Immature natural killer cell (primary cell): ENCODE data around the gene LBR. TPM values are rescaled to one million over a fixed set of nuclear protein-coding genes. Genes with fewer than 3 reads are reported as not detected.
A peak's percentile ranks its signal among the peaks of the same experiment; 100 is the strongest.

ENCODE experiments used
- DNase-seq, 3 donors: peaks; one replicate each; pipeline ENCODE4 v3.0.0; 2022; ENCODE audit warnings: mixed read lengths in 1 of 3
- H3K27ac Mint-ChIP-seq, 6 donors: one replicate each; pipeline ENCODE4 v1.8.0; 2020; ENCODE audit warnings: mixed read lengths in 6 of 6, mild to moderate bottlenecking in 5 of 6, inconsistent platforms in 4 of 6, moderate library complexity in 3 of 6
- H3K27me3 Mint-ChIP-seq, 3 donors: one replicate each; pipeline ENCODE4 v1.8.0; 2020 to 2021; ENCODE audit warnings: low read depth in 3 of 3, mild to moderate bottlenecking in 3 of 3, mixed read lengths in 3 of 3, moderate library complexity in 3 of 3, inconsistent platforms in 1 of 3
- H3K36me3 Mint-ChIP-seq, 3 donors: one replicate each; pipeline ENCODE4 v1.8.0; 2020; ENCODE audit warnings: mixed read lengths in 3 of 3, inconsistent platforms in 2 of 3, mild to moderate bottlenecking in 2 of 3
- H3K4me1 Mint-ChIP-seq, 2 donors: one replicate each; pipeline ENCODE4 v1.8.0; 2020; ENCODE audit warnings: inconsistent platforms in 2 of 2, mild to moderate bottlenecking in 2 of 2, mixed read lengths in 2 of 2, moderate library complexity in 1 of 2
- H3K4me3 Mint-ChIP-seq, 5 donors: one replicate each; pipeline ENCODE4 v1.8.0; 2020; ENCODE audit warnings: mild to moderate bottlenecking in 5 of 5, mixed read lengths in 5 of 5, inconsistent platforms in 3 of 5, moderate library complexity in 3 of 5
- H3K9me3 Mint-ChIP-seq, 6 donors: one replicate each; pipeline ENCODE4 v1.8.0; 2020; ENCODE audit warnings: mild to moderate bottlenecking in 6 of 6, mixed read lengths in 6 of 6, inconsistent platforms in 4 of 6, moderate library complexity in 3 of 6
- polyA plus RNA-seq, 3 donors: library from polyadenylated mRNA; unstranded; fragments of 300-500 nt; fragmentation: Illumina TruSeq; gene quantifications; one replicate each; pipeline ENCODE4 v1.2.3, GENCODE V29; 2021

LBR gene
- polyA plus RNA-seq, 3 donors from 2014 or later = 100.0 to 136 (median 117) TPM

DNA sequence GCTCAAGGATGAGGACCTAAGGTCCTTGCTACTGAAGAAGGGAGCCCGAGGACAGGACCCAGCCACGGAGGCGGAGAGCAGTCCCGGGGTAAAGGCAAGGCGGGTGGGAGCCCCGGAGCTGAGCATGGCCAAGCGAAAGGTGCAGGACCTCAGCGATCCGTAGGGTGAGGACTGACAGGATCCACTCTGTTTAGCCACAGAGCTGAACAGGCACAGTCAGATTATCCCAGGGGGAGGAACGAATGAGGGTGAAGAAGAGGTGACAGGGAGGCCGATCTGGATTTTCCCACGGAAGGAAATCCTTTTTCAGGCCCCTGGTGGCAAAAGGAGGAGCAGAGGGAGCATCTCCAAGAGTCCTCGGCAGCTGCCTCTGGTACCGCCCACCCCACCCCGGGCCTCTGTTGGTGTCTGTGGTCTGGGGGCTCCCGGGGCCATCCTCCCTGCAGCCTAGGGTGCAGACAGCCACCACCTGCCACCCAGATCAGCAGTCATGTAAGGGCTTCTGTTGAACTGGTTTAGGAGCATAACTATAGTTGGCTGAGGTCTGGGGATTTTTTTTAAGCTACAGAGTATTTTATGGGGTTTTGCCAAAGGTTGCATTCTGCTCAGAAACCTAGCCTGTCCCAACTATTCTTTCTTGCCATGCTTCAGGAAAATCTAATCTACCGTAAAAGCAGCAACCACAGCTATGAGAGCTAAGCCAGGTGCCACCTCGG lies 32.3 kb upstream of the LBR start:
- Mint-ChIP-seq H3K36me3 (no peaks in the 10 kb centered on the region), H3K9me3 (no peaks in the 10 kb centered on the region), H3K4me3 (peak overlapping the region; percentile 57 to 76 (median 64)), H3K27me3 (peaks cover 0 to 4% (median 3%) of the 10 kb centered on the region in 3 donors), H3K4me1 (peaks cover 75 to 93% of the 10 kb centered on the region in 2 donors), H3K27ac (peak overlapping the region; percentile 82 to 94 (median 92))
- peak in 2 of 3 donors; percentile 61 to 64 for DNase-seq

DNA sequence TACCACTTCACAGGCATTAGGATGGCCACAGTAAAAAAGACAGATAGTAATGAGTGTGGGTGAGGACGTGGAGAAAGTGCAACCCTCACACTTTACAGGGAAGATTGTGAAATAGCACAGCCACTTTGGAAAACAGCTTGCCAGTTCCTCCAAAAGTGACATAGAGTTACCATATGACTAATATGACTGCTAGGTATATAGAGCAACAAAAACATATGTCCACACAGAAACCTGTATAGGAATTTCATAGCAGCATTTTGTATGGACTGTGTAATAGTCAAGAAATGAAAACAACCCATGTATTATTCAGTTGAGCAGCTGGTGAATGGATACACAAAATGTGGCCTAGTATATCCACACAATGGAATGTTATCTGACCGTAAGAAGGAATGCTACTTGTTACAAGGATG lies 30.4 kb upstream of the LBR start:
- Mint-ChIP-seq H3K27me3 (peaks cover 1 to 3% (median 3%) of the 10 kb centered on the region in 3 donors), H3K9me3 (no peaks in the 10 kb centered on the region), H3K4me1 (peaks cover 75 to 93% of the 10 kb centered on the region in 2 donors), H3K36me3 (no peaks in the 10 kb centered on the region), H3K27ac (peak overlapping the region in 5 of 6 donors; percentile 76 to 94 (median 84)), H3K4me3 (peak overlapping the region in 1 of 5 donors; percentile 7)
- no peak for DNase-seq

DNA sequence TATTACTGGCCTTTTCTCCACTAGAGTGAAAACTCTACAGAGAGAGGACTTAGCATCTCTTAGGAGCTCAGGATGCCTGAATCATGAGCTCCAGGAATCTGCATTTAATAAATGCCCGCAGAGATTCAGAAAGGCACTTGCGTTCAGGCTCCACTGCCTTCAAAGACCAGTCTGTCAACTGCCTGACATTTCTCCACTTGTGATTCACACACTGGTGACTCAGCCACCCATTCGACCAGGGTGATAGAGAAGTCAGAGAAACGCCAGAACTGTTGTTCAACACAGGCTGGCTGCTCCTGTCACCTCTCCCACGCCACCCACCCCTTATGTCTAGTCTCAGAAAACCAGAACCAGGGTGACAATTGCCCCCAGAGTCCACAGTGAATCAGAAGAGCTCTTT lies 26.9 kb upstream of the LBR start:
- H3K36me3 Mint-ChIP-seq = no peaks in the 10 kb centered on the region
- no peaks in the 10 kb centered on the region for H3K9me3 Mint-ChIP-seq
- H3K4me1 Mint-ChIP-seq = peaks cover 65 to 79% of the 10 kb centered on the region in 2 donors
- H3K27ac Mint-ChIP-seq = peak overlapping the region; percentile 94 to 100 (median 99)
- H3K4me3 Mint-ChIP-seq = peak overlapping the region; percentile 57 to 96 (median 81)
- DNase-seq = peak; percentile 81 to 85 (median 83)
- peaks cover under 1 to 3% (median 2%) of the 10 kb centered on the region in 3 donors for H3K27me3 Mint-ChIP-seq

DNA sequence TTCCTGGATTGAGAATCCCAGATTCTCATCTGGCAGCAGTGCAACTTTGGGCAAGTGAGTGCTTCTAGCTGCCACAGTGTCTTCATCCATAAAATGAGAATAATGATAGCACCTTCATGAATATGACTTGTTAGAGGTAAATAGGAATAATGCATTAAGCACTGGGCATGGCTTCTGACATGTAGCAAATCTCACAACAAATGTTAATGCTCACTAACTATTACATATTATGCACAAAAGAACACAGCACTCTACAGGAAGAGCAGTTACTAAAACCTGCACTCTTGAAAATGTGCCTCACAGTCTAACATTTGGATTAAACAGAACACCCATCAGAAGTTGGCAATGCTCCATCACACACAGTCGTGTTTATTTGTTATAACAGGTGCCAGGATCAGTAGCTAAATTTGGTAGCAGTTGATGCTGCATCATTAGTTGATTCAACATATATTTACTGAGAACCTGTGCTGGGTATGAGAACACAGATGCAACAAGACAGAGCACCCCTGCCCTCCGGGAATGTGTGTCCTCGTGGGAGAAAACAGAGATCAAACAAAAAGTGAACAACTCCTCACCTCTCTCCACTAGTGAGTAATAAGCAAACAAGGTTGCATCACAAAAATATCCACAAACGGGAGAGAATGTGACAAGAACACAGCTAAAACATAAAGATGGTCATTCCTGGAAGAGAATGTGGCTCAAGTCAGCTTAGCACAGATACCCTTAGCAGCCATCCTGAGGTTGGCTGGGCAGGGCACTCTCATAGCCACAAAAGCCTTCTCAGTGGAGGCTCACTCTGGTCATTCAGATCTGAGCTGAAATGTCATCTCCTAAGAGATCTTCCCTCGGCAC lies 26.2 kb upstream of the LBR start:
- Mint-ChIP-seq H3K9me3 (no peaks in the 10 kb centered on the region), H3K4me1 (peaks cover 64 to 75% of the 10 kb centered on the region in 2 donors), H3K36me3 (no peaks in the 10 kb centered on the region), H3K4me3 (peak overlapping the region; percentile 57 to 96 (median 81)), H3K27ac (peak overlapping the region; percentile 94 to 100 (median 99)), H3K27me3 (peaks cover 2 to 3% (median 2%) of the 10 kb centered on the region in 3 donors)
- no peak for DNase-seq

DNA sequence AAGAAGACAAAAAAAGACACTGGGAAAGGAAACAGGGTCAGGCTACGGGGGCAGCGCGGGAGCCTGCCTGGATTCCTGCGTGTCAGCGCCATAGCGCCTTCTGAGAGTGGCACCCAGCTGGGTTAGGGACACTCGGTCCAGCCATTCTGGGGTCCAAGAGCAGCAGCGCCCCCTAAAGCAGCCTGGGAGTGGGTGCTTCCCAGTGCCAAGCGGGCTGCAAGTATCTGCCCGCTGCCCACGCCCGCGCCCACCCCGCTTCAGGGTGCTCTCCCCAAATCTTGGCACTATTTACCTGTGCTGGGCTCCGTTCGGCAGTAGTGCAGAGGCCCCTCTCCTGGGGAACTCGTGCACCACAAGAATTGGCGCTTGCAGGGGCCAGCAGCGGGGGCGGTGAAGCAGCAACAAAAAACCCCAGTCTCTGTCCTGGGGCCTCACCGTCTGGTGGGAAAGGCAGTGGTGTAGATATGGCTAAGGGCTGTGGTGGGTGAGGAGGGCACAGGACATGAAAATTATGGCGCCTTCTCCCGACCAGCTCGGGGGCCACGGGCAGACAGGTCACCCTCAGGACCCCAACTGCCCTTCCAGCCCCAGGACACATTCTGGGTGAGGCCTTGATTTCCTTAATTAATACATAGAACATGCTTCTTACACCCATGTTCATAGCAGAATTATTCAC lies 24.1 kb upstream of the LBR start:
- no peak for DNase-seq
- H3K4me3 Mint-ChIP-seq = no peak overlapping the region
- no peaks in the 10 kb centered on the region for H3K9me3 Mint-ChIP-seq
- peak overlapping the region in 3 of 6 donors; percentile 35 to 94 (median 68) for H3K27ac Mint-ChIP-seq
- peaks cover 2 to 4% (median 3%) of the 10 kb centered on the region in 3 donors for H3K27me3 Mint-ChIP-seq
- H3K36me3 Mint-ChIP-seq = no peaks in the 10 kb centered on the region
- peaks cover 68 to 71% of the 10 kb centered on the region in 2 donors for H3K4me1 Mint-ChIP-seq

DNA sequence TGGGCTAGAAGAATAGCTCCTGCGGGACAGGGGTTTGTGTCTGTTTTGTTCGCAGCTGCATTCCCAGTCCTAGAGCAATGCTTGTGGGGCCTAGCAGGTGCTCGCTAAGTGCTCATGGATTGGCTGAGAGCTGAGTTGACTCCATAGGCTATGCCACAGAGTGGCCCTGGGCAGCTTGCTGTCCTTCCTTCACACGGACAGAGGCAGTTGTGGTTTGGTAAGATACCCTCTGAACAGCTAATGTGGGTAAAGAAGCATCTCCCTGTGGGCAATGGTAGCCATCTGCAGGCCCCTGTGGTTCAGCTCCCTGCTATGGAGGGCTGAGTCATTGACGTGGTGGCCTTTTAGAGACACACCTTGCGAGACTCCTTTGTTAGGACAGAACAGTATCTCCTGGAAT lies 23.5 kb upstream of the LBR start:
- no peaks in the 10 kb centered on the region for H3K36me3 Mint-ChIP-seq
- H3K27me3 Mint-ChIP-seq = peaks cover 2 to 4% (median 3%) of the 10 kb centered on the region in 3 donors
- DNase-seq = no peak
- H3K27ac Mint-ChIP-seq = peak overlapping the region in 5 of 6 donors; percentile 47 to 84 (median 83)
- peaks cover 65 to 75% of the 10 kb centered on the region in 2 donors for H3K4me1 Mint-ChIP-seq
- no peaks in the 10 kb centered on the region for H3K9me3 Mint-ChIP-seq
- peak overlapping the region in 1 of 5 donors; percentile 37 for H3K4me3 Mint-ChIP-seq

DNA sequence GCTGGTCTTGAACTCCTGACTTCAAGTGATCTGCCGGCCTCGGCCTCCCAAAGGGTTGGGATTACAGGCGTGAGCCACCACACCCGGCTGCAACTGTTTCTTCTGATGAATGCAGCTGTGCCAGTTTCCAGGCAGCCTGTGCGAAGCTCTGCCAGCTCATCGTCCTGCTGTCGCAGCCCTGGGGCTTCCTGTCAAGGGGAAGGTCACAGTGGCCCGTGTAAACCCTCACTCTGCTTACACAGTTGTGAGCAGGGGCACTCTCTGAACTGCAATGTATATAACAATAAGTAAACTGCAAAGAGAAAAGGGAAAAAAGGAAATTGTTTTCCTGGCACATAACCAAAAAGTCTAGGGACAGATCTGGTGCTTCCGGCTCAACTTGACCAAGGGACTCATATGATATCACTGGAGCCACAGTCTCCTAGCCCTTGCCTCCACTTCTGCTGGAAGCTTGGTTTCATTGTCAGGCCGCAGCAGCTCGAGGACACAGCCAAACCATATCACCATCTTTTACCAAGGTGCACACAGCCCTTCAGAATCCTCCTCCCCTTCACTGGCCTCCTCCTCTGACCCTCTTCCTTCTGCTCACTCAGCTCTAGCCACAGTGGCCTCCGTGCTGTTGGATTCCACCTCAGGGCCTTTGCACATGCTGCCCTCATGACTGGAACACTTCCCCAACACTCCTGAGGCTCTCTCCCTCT lies 22.8 kb upstream of the LBR start:
- H3K9me3 Mint-ChIP-seq = no peaks in the 10 kb centered on the region
- peak overlapping the region in 3 of 5 donors; percentile 28 to 40 (median 37) for H3K4me3 Mint-ChIP-seq
- peak overlapping the region; percentile 47 to 84 (median 72) for H3K27ac Mint-ChIP-seq
- peaks cover 2 to 4% (median 3%) of the 10 kb centered on the region in 3 donors for H3K27me3 Mint-ChIP-seq
- H3K36me3 Mint-ChIP-seq = no peaks in the 10 kb centered on the region
- peaks cover 65 to 76% of the 10 kb centered on the region in 2 donors for H3K4me1 Mint-ChIP-seq
- no peak for DNase-seq

DNA sequence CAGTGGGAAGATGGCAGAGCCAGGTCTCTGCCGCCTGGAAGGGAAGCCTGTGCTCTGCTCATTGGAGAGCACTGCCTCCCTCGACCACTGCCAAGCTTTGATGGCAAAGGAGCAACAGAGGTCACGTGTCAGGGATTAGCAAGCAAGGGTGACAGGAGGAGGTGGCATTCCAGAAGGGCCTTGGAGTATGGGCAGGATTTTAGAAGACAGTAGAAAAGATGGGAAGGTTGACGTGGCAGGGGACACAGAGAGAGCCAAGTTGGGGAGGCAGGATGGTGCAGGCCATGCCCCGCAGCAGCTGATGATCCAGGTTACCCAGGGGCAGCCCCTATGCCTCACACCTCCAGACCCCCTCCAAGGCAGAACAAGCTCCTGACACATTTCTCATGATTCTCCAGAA lies 21.9 kb upstream of the LBR start:
- Mint-ChIP-seq H3K36me3 (no peaks in the 10 kb centered on the region), H3K9me3 (no peaks in the 10 kb centered on the region), H3K4me3 (peak overlapping the region in 4 of 5 donors; percentile 28 to 54 (median 48)), H3K27ac (peak overlapping the region in 5 of 6 donors; percentile 19 to 83 (median 56)), H3K27me3 (peaks cover 5 to 8% (median 7%) of the 10 kb centered on the region in 3 donors), H3K4me1 (peaks cover 65 to 76% of the 10 kb centered on the region in 2 donors)
- no peak for DNase-seq

DNA sequence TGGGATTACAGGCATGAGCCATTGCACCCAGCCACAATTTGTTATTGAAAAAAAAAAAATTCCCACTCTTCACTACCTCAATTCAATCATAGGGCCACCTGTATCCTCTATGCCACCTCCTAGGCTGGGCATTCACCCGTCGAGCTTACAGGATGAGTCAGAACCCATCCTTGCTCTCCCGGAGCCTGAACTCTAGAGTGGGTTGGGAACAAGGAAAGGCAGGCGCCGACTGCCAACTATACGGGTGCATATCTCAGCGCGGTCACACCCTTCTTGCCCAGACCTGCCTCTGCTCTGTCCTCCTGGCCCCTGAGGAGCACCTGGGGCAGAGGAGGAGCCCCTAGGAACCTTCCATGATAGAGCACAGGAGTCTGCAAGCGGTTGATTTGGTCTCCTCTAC lies 21.4 kb upstream of the LBR start:
- Mint-ChIP-seq H3K9me3 (no peaks in the 10 kb centered on the region), H3K4me1 (peaks cover 65 to 76% of the 10 kb centered on the region in 2 donors), H3K4me3 (no peak overlapping the region), H3K27me3 (peaks cover 9 to 10% (median 10%) of the 10 kb centered on the region in 3 donors), H3K36me3 (no peaks in the 10 kb centered on the region), H3K27ac (peak overlapping the region in 3 of 6 donors; percentile 56 to 83 (median 81))
- no peak for DNase-seq

DNA sequence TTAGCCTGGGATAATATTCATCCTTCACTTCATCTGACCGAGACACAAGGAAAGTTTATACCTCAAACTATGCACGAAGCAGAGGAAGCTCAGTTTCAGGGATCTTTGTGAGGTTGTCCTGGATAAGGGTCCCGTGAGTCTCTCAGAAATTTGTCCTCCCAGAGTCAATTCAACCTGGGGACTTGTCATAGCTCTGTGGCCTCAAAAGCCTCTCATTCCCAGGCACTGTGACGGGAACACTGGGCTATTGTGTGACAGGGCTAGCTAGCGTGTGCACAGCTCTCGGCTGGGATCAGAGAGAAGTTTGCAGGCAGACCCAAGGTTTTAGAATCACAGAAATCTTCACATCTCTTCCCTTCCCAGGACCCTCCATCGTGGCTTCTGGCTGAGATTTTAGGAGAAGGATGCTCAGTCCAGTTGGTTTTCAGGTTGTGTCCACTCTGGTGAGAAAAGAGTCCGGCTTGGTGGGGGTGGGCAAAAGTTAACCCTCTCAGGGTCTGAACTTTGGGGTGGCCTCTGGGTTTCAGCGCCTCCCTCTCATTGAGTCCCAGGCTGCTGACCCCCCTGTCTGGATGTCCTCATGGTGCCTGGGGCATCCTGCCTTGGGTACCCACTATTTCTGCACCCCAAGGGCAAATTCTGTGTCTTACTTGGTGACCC lies 20.4 kb upstream of the LBR start:
- H3K27ac Mint-ChIP-seq = peak overlapping the region in 3 of 6 donors; percentile 42 to 74 (median 70)
- peaks cover 64 to 72% of the 10 kb centered on the region in 2 donors for H3K4me1 Mint-ChIP-seq
- H3K9me3 Mint-ChIP-seq = no peaks in the 10 kb centered on the region
- no peak for DNase-seq
- H3K36me3 Mint-ChIP-seq = no peaks in the 10 kb centered on the region
- peaks cover 9 to 13% (median 10%) of the 10 kb centered on the region in 3 donors for H3K27me3 Mint-ChIP-seq
- peak overlapping the region in 1 of 5 donors; percentile 17 for H3K4me3 Mint-ChIP-seq

DNA sequence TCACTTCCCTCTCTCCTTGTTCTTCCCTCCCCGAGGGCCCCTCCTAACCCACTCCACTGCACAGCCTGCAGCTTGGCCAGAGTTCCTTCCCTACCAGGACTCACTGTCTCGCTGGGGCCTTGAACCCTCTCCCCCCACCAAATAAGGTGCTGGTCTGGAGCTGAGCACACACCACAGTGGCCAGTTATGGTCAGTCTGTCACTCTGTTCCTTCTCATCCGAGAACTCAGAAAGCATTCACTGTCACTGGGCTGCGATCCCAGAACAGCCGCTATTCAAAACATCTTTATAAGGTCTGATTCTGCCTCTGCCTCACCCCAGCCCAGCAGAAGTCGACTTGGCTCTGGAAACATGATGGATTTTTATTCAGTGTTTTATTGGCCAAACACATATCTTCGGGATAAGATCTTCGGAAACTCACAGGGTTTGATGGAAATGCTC lies 19.8 kb upstream of the LBR start:
- Mint-ChIP-seq H3K36me3 (no peaks in the 10 kb centered on the region), H3K4me3 (peak overlapping the region in 2 of 5 donors; percentile 17 to 18), H3K27me3 (peaks cover 9 to 13% (median 10%) of the 10 kb centered on the region in 3 donors), H3K4me1 (peaks cover 66 to 74% of the 10 kb centered on the region in 2 donors), H3K9me3 (no peaks in the 10 kb centered on the region), H3K27ac (peak overlapping the region in 4 of 6 donors; percentile 42 to 74 (median 68))
- no peak for DNase-seq

DNA sequence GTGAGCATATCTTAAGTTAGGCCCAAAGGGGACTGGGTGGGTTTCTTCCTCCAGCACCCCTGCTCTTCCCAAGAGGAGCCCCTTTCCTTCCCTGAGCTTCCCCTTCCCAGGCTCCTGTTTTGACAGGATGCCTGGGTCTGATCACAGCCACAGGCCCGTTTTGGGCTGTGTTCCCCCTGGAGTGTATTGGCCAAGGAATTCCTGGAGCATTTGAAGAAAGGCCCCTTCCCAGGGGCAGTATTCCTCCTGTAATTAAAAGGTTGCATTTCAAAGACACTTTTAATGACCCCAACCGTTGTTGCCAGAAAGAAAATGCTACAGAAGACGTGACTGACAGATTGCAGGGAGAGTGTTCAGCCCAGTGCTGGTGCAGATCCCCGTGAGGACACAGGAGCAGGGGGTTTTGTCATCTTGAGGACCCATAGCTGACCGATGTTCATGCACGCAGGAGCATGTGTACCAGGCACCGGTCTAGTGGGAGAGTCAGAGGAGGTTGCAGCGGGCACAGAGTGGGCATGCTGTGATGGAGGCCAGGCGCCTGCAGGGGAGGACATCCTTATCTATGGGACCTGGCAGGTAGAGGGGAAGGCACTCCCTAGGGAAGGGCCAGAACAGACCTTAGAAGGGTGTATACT lies 19.3 kb upstream of the LBR start:
- peak overlapping the region in 3 of 6 donors; percentile 59 to 99 (median 98) for H3K27ac Mint-ChIP-seq
- H3K36me3 Mint-ChIP-seq = no peaks in the 10 kb centered on the region
- H3K4me1 Mint-ChIP-seq = peaks cover 72 to 76% of the 10 kb centered on the region in 2 donors
- no peak for DNase-seq
- H3K27me3 Mint-ChIP-seq = peaks cover 10 to 14% (median 12%) of the 10 kb centered on the region in 3 donors
- no peaks in the 10 kb centered on the region for H3K9me3 Mint-ChIP-seq
- H3K4me3 Mint-ChIP-seq = no peak overlapping the region
